ENCODE measurements around the gene TDP1.
A peak's percentile ranks its signal among the peaks of the same experiment; 100 is the strongest.
"Not testable (repeated sequence)": the region's sequence is repeated elsewhere in the genome, so short reads cannot be mapped to it uniquely, and the experiment has no call there.

TDP1 gene

DNA sequence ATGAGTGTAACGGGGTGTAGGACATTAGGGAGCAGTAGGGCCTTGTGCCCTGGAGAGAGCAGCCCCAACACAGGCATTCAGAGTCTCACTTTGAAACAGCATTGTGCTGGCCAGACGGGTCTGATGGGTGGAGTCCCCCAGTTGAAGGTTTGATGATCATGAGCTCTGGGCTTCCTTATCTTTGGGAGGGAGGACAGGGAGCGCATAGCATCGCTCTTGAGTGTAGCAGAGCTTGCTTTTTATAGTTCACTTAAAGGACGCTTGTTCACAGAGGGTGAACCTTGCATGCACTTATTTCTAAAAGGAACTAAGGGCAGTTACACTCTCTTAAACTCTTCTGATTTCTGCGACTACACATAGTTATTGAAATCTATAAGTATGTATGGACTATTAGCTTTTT is 116.6 kb downstream of the TDP1 start:
- Histone ChIP-seq H3K36me3 (no peaks in the 10 kb centered on the region), H3K4me3 (no peak overlapping the region), H3K9me3 (no peaks in the 10 kb centered on the region), H3K4me1 (no peaks in the 10 kb centered on the region), H3K27me3 (peaks cover 0 to 12% of the 10 kb centered on the region in 2 donors), H3K27ac (no peak overlapping the region)
- no peak for TF ChIP-seq CTCF (IDR thresholded peaks at IDR 0.05)
- intact Hi-C loops (cut with DNase I; ENCODE audit: low total_unique reads) = no loop called here
- no peak for DNase-seq

GRCh38 chr14:90079576-90079975 is 123.8 kb downstream of the TDP1 start:
- Histone ChIP-seq H3K4me1 (no peaks in the 10 kb centered on the region), H3K4me3 (no peak overlapping the region), H3K9me3 (no peaks in the 10 kb centered on the region), H3K36me3 (no peaks in the 10 kb centered on the region), H3K27ac (no peak overlapping the region), H3K27me3 (peaks cover 0 to 3% of the 10 kb centered on the region in 2 donors)
- DNase-seq = no peak
- intact Hi-C loops (cut with DNase I; ENCODE audit: low total_unique reads) = no loop called here
- TF ChIP-seq CTCF (IDR thresholded peaks at IDR 0.05) = no peak

- Histone ChIP-seq H3K9me3 (no peaks in the 10 kb centered on the region), H3K36me3 (no peaks in the 10 kb centered on the region), H3K27ac (no peak overlapping the region), H3K4me1 (peaks cover 0 to 7% (median 5%) of the 10 kb centered on the region in 4 donors), H3K27me3 (no peaks in the 10 kb centered on the region), H3K4me3 (no peak overlapping the region)
- DNase-seq = peak; percentile 63 to 72
- TF ChIP-seq CTCF (IDR thresholded peaks at IDR 0.05) = no peak
- intact Hi-C loops (cut with DNase I; ENCODE audit: low total_unique reads) = no loop called here
Measured at GRCh38 chr14:90087433-90087832, 131.7 kb downstream of the TDP1 start.

GRCh38 chr14:90088176-90088575 is 132.4 kb downstream of the TDP1 start:
- Histone ChIP-seq H3K27me3 (no peaks in the 10 kb centered on the region), H3K4me3 (no peak overlapping the region), H3K4me1 (peaks cover 0 to 7% (median 5%) of the 10 kb centered on the region in 4 donors), H3K36me3 (no peaks in the 10 kb centered on the region), H3K9me3 (no peaks in the 10 kb centered on the region), H3K27ac (no peak overlapping the region)
- DNase-seq = no peak
- intact Hi-C loops (cut with DNase I; ENCODE audit: low total_unique reads) = no loop called here
- no peak for TF ChIP-seq CTCF (IDR thresholded peaks at IDR 0.05)

DNA sequence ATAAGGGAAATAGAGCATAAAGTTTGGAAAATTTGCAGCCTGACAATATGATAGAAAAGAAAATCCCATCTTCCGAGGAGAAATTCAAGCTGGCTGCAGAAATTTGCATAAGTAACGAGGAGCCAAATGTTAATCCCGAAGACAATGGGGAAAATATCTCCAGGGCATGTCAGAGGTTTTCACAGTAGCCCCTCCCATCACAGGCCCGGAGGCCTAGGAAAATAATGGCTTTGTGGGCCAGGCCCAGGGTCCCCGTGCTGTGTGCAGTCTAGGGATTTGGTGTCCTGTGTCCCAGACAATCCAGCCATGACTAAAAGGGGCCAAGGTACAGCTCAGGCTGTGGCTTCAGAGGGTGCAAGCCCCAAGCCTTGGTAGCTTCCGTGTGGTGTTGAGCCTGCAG is 133.8 kb downstream of the TDP1 start:
- H3K36me3 ChIP-seq; H3K4me1 ChIP-seq; H3K4me3 ChIP-seq; H3K27me3 ChIP-seq; DNase-seq; intact Hi-C loops (cut with DNase I; ENCODE audit: low total_unique reads); H3K27ac ChIP-seq; H3K9me3 ChIP-seq: not testable (repeated sequence)

DNA sequence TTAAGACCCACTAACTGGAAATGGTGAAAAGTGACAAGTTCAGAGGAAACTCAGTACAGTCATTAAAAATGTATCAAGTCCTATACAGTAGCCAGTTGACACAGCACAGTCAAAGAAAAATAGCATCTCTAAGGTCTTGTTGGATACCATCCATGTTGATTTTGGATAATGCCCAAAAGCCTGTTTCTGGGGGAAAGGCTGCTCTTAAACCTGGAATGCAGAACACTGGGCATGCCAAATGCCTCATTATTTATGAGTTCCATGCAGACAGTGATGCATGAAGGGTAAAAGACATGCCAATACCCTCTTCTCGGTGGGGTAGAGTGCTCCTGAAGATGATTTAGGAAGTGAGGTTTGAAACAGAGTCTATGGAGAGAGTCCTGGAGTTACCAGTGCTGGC is 135.7 kb downstream of the TDP1 start:
- DNase-seq = no peak
- Histone ChIP-seq H3K4me1 (peaks cover 0 to 7% (median 5%) of the 10 kb centered on the region in 4 donors), H3K27me3 (no peaks in the 10 kb centered on the region), H3K36me3 (no peaks in the 10 kb centered on the region), H3K4me3 (no peak overlapping the region), H3K9me3 (no peaks in the 10 kb centered on the region), H3K27ac (no peak overlapping the region)
- intact Hi-C loops (cut with DNase I; ENCODE audit: low total_unique reads) = no loop called here
- no peak for TF ChIP-seq CTCF (IDR thresholded peaks at IDR 0.05)
